HG02852 (cell line): ENCODE measurements around the gene SPDYE2B.
A peak's percentile ranks its signal among the peaks of the same experiment; 100 is the strongest.
"Not testable (repeated sequence)": the region's sequence is repeated elsewhere in the genome, so short reads cannot be mapped to it uniquely, and the experiment has no call there.

ENCODE experiments used
- ATAC-seq: cut with Tn5 transposase; IDR thresholded peaks from one replicate; pipeline ENCODE4 v1.9.1; 2021; ENCODE audit warnings: mild to moderate bottlenecking, moderate library complexity; ENCODE audit not compliant: unreplicated experiment

The SPDYE2B gene

GRCh38 chr7:102649924-102650323, at the start of gene SPDYE2B:
Gene SPDYE2B (plus strand): TSS chr7:102650319. CDS start chr7:102652349, 2,030 bp downstream.
- ATAC-seq: not testable (repeated sequence)

- ATAC-seq: not testable (repeated sequence)
These were observed 47.8 kb upstream of the SPDYE2B start for GRCh38 chr7:102602317-102602716.

- ATAC-seq: not testable (repeated sequence)
These were observed 45.5 kb upstream of the SPDYE2B start for GRCh38 chr7:102604431-102605145.

- ATAC-seq: not testable (repeated sequence)
These were observed 43.3 kb upstream of the SPDYE2B start for GRCh38 chr7:102606848-102607247.

GRCh38 chr7:102609734-102610133, 40.4 kb upstream of the SPDYE2B start:
- not testable (repeated sequence) for ATAC-seq

- not testable (repeated sequence) for ATAC-seq
These were observed 39.7 kb upstream of the SPDYE2B start for GRCh38 chr7:102610441-102610840.

GRCh38 chr7:102611013-102611674, 39.0 kb upstream of the SPDYE2B start:
- ATAC-seq: peak; percentile 40

GRCh38 chr7:102611675-102612325, 38.3 kb upstream of the SPDYE2B start:
- ATAC-seq: not testable (repeated sequence)

- ATAC-seq: peak; percentile 69
These were observed 36.4 kb upstream of the SPDYE2B start for GRCh38 chr7:102613575-102614345.

GRCh38 chr7:102614346-102614697, 35.8 kb upstream of the SPDYE2B start:
- ATAC-seq: peak; percentile 5

GRCh38 chr7:102614873-102615272, 35.2 kb upstream of the SPDYE2B start:
- ATAC-seq: not testable (repeated sequence)

GRCh38 chr7:102615930-102616329, 34.2 kb upstream of the SPDYE2B start:
- not testable (repeated sequence) for ATAC-seq

GRCh38 chr7:102616507-102617125, 33.5 kb upstream of the SPDYE2B start, which contains the start of gene RASA4:
Gene RASA4 (minus strand): TSS chr7:102616756. CDS start chr7:102616689, 67 bp downstream.
- ATAC-seq: peak; percentile 66

GRCh38 chr7:102618122-102618521, 32.0 kb upstream of the SPDYE2B start:
- ATAC-seq: not testable (repeated sequence)

- not testable (repeated sequence) for ATAC-seq
These were observed 22.7 kb upstream of the SPDYE2B start for GRCh38 chr7:102627271-102627904.

- not testable (repeated sequence) for ATAC-seq
These were observed 19.5 kb upstream of the SPDYE2B start for GRCh38 chr7:102630622-102631021.

GRCh38 chr7:102634299-102634698, 15.8 kb upstream of the SPDYE2B start:
- ATAC-seq: not testable (repeated sequence)

GRCh38 chr7:102635354-102635753, 14.8 kb upstream of the SPDYE2B start:
- ATAC-seq: not testable (repeated sequence)

GRCh38 chr7:102636956-102637355, 13.2 kb upstream of the SPDYE2B start:
- not testable (repeated sequence) for ATAC-seq

- peak; percentile 24 for ATAC-seq
These were observed 11.3 kb upstream of the SPDYE2B start for GRCh38 chr7:102638848-102639247.
